Ovary (tissue), 9 donors: ENCODE measurements around the gene SDR39U1. TPM values are rescaled to one million over a fixed set of nuclear protein-coding genes. Genes with fewer than 3 reads are reported as not detected.

Experiments
- DNase-seq, 5 donors: peaks; one replicate each; pipeline ENCODE4 v3.0.0-alpha.2; 2019 to 2020
- H3K27ac ChIP-seq, 2 donors: fragments of 200-600 bp; one replicate each; pipeline versions ENCODE4 v1.5.1 to v1.8.0; 2019 to 2022
- H3K27me3 ChIP-seq: fragments of 200-600 bp; one replicate; pipeline ENCODE4 v1.8.0; 2022
- H3K36me3 ChIP-seq: fragments of 200-600 bp; sonication (generic); one replicate; pipeline ENCODE4 v1.5.1; 2019
- H3K4me1 ChIP-seq: one replicate; pipeline ENCODE4 v1.8.1; 2013; ENCODE audit warnings: mild to moderate bottlenecking, moderate library complexity; ENCODE audit not compliant: insufficient read depth
- H3K4me3 ChIP-seq: fragments of 200-600 bp; sonication (generic); one replicate; pipeline ENCODE4 v1.5.1; 2017
- H3K9me3 ChIP-seq, 2 donors: fragments of 200-600 bp in 1 of 2; sonication (generic) in 1 of 2; one replicate each; pipeline versions ENCODE4 v1.5.1 to v1.8.1; 2013 to 2019; ENCODE audit warnings: mild to moderate bottlenecking in 1 of 2, moderate library complexity in 1 of 2
- EP300 ChIP-seq: sonication (generic); formaldehyde crosslinking; IDR thresholded peaks from one replicate; pipeline ENCODE4 v1.6.1; 2017; ENCODE audit warnings: antibody characterized with exemption
- POLR2A ChIP-seq: fragments of 450-650 bp; IDR thresholded peaks from one replicate; pipeline ENCODE4 v1.6.1; 2017; ENCODE audit warnings: antibody characterized with exemption, mild to moderate bottlenecking, moderate library complexity
- WGBS, 3 donors: extraction: QIAGEN DNeasy Blood & Tissue Kit in 1 of 3; methylation state at CpG; one replicate each; pipeline versions ENCODE4 v1.1.5 to v1.1.7; 2013 to 2017; 5-methylcytosine and 5-hydroxymethylcytosine counted together
- intact Hi-C, 4 donors: fragments of 100-400 bp; cut with DNase I; formaldehyde crosslinking; loops; one replicate each; pipeline versions ENCODE4 v1.11.0 to v1.15.1; 2022 to 2023
- polyA plus RNA-seq, 2 donors: library from polyadenylated mRNA; stranded (reverse); fragments of 200-250 nt in 1 of 2; fragments of 350-450 nt in 1 of 2; fragmentation: Illumina TruSeq in 1 of 2; extraction: RNeasy Lipid Tissue Mini Kit (QIAGEN cat#74804) in 1 of 2; gene quantifications; one replicate each; pipeline ENCODE4 v1.2.3, GENCODE V29; 2013 to 2014
- total RNA-seq, 7 donors: library from RNA; depleted of rRNA in 2 of 7; stranded (reverse); fragments of >200 nt in 2 of 7; fragmentation: NEBNext Ultra II Directional in 3 of 7; extraction: Animal tissue kit (Norgen Biotek cat#: 25700) in 3 of 7; gene quantifications; one replicate each; pipeline versions ENCODE4 v1.1.0 to v1.2.4, GENCODE V29; 2016 to 2023
- TF ChIP-seq, protein P1 (sequence below), 3 donors: fragments of 450-650 bp in 2 of 3; fragments of 200-600 bp in 1 of 3; IDR thresholded peaks; one replicate each; pipeline versions ENCODE4 v1.5.1 to v1.8.0; 2016 to 2022; ENCODE audit warnings: antibody characterized with exemption in 3 of 3, mild to moderate bottlenecking in 1 of 3
- donor health status: DM: no; HTN: no; CAD: no; lungs with moderate emphysema.
- donor health status: DM: no; HTN: no; CAD: no.
- donor health status: Bipolar disorder and iron deficiency.
- donor health status: DM: yes; HTN: yes; CAD: no.
- donor health status: DM: no; HTN: no; CAD: no.
- donor health status: DM: yes; HTN: yes; CAD: no.

SDR39U1 gene
- total and polyA plus RNA-seq, 9 donors = 33.4 to 68.8 (median 62.4) TPM

DNA sequence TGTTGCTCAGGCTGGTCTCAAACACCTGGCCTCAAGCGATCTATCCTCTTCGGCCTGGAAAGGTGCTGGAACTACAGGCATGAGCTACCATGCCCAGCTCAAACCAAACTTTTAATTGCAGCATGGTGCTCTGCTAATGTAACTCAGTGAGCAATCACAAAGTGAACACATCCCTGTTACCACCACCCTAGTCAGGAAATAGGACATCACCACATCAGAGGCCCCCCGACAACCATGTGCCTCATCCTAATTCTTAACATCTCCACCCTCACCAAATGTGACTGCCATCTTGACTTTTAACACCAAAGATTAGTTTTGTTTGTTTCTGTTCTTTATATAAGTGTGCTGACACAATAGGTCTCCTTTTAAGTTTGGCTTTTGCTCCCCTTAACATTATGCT is 22.8 kb upstream of the SDR39U1 start:
- H3K27me3 ChIP-seq = no peaks in the 10 kb centered on the region
- intact Hi-C loops = no loop called here
- H3K4me1 ChIP-seq = no peaks in the 10 kb centered on the region
- no peaks in the 10 kb centered on the region for H3K9me3 ChIP-seq
- H3K27ac ChIP-seq = no peak overlapping the region
- no peaks in the 10 kb centered on the region for H3K36me3 ChIP-seq
- H3K4me3 ChIP-seq = no peak overlapping the region
- TF ChIP-seq, protein P1, sequence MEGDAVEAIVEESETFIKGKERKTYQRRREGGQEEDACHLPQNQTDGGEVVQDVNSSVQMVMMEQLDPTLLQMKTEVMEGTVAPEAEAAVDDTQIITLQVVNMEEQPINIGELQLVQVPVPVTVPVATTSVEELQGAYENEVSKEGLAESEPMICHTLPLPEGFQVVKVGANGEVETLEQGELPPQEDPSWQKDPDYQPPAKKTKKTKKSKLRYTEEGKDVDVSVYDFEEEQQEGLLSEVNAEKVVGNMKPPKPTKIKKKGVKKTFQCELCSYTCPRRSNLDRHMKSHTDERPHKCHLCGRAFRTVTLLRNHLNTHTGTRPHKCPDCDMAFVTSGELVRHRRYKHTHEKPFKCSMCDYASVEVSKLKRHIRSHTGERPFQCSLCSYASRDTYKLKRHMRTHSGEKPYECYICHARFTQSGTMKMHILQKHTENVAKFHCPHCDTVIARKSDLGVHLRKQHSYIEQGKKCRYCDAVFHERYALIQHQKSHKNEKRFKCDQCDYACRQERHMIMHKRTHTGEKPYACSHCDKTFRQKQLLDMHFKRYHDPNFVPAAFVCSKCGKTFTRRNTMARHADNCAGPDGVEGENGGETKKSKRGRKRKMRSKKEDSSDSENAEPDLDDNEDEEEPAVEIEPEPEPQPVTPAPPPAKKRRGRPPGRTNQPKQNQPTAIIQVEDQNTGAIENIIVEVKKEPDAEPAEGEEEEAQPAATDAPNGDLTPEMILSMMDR (IDR thresholded peaks at IDR 0.05) = no peak
- no peak for TF ChIP-seq EP300
- no peak for TF ChIP-seq POLR2A
- DNase-seq = no peak
- WGBS, 3 donors = 94 to 97% (median 96%) methylated on average over 3 of the region's 3 CpGs

DNA sequence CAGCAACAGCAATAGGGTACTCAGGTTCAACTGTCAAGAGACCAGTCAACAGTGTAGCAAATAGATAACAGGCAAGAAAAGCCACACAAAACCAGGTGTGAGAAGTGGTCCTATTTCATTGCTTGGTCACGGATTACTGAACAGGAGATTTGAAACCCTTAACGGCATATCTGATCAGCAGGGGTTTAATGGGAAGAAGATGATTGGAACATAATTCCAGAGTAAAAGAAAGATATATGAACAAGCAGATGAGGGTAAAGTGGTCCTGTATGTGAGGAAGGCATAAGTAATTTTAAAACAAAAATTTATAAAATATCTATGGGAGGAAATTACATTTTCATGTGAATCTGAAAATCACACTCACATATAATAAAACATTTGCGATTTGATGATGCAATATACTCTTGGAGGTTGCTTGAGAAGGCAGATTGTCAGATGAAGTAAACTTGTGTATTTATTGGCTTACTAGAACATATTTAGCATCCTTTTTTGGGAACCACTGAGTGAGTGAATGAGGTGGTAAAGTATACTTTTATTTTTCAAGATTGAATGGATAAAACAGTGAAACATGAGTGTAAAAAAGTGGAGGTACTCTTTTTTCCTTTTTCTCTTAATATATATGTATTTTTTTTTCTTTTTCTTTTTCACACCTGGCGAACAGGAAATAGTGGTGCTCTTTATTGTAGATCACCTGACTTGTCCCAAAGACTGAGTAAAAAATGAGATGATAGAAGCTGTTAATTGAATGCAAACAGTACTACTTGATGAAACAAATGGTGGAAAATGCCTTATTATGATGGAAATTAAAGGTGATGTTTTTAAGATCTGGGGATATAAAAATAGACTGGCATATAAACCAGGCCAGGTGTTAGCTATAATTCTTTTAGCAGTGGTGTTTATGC is 21.6 kb upstream of the SDR39U1 start:
- 85 to 92% (median 86%) methylated on average over 4 of the region's 4 CpGs for WGBS, 3 donors
- H3K27me3 ChIP-seq = no peaks in the 10 kb centered on the region

DNA sequence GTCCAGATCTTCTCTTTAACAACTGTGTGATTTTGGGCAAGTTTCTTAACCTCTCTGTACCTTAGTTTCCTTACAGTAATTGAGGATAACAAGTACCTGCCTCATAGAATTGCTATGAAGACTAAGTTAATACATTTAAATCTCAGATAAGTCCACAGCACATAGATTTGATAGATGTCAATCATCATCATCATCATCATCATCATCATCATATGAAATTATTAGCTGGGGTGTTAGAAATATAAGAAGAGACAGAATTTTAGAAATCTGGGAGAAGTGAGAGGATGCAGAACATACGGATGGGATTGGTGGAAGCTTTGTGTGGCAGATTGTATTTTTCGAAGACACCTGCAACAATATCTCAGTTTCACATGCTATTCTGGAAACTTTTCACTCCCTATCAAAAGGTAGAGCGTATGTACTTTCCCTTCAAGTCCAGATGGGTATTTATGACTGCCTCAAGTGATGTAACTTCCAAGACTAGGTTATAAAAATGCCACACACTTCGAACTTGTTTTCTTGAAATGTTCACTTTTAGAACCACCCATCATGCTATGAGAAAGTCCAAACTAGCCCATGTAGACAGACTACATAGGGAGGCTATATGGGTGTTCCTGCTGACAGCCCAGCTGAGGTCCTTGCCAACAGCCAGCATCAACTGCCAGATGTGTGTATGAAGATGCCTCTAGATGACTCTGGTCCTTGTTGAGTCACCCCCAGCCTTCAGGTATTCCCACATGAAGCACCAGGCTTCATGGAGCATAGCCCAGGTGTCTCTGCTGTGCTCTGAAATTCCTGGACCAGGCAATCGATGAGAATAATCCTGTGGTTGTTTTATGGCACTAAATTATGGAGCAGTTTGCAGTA is 20.7 kb upstream of the SDR39U1 start:
- intact Hi-C loops = no loop called here
- no peaks in the 10 kb centered on the region for H3K36me3 ChIP-seq
- H3K9me3 ChIP-seq = no peaks in the 10 kb centered on the region
- 68 to 86% (median 70%) methylated on average over 5 of the region's 5 CpGs for WGBS, 3 donors
- H3K4me1 ChIP-seq = no peaks in the 10 kb centered on the region
- no peak overlapping the region for H3K27ac ChIP-seq
- H3K4me3 ChIP-seq = no peak overlapping the region
- no peak for DNase-seq
- no peaks in the 10 kb centered on the region for H3K27me3 ChIP-seq
- TF ChIP-seq, protein P1 (IDR thresholded peaks at IDR 0.05) = no peak
- no peak for TF ChIP-seq EP300
- TF ChIP-seq POLR2A = no peak

More for the DNA sequence above, 21.6 kb upstream of the SDR39U1 start:
- intact Hi-C loops = no loop called here
- DNase-seq = no peak
- TF ChIP-seq POLR2A (no peak), EP300 (no peak)
- TF ChIP-seq, protein P1 (IDR thresholded peaks at IDR 0.05) = no peak
- Histone ChIP-seq H3K36me3 (no peaks in the 10 kb centered on the region), H3K9me3 (no peaks in the 10 kb centered on the region), H3K4me1 (no peaks in the 10 kb centered on the region), H3K27ac (no peak overlapping the region), H3K4me3 (no peak overlapping the region)

DNA sequence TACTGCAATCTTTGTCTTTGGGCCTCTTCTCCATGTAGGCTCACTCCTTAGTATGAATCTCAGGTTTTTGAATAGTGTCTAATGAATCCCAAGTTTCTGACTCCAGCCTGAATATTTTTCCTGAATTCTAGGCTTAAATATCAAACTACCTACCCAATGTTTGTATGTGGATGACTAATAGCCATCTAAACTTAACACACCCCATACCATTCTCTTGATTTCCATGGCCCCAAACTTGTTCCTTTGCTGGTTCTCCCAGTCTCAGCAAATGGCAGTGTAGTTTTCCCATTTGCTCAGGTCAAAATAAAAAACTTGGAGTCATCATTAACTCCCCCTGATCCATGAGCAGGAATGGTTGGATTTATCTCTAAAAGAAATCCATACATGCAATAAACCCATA is 18.8 kb upstream of the SDR39U1 start:
- intact Hi-C loops = no loop called here
- Histone ChIP-seq H3K9me3 (no peaks in the 10 kb centered on the region), H3K27ac (no peak overlapping the region), H3K36me3 (no peaks in the 10 kb centered on the region), H3K4me1 (no peaks in the 10 kb centered on the region), H3K4me3 (no peak overlapping the region), H3K27me3 (no peaks in the 10 kb centered on the region)
- TF ChIP-seq POLR2A = no peak
- TF ChIP-seq, protein P1 (IDR thresholded peaks at IDR 0.05) = no peak
- no peak for TF ChIP-seq EP300
- DNase-seq = no peak
